Left lobe of liver (tissue), 2 donors: ENCODE measurements around the gene NAA40. TPM values are rescaled to one million over a fixed set of nuclear protein-coding genes. Genes with fewer than 3 reads are reported as not detected.

ENCODE experiments used
- ATAC-seq: fragments of 200-7000 bp; cut with Tn5 transposase; one replicate; pipeline ENCODE4 v1.9.1; 2020; ENCODE audit warnings: mild to moderate bottlenecking, moderate library complexity
- DNase-seq: peaks from one replicate; pipeline ENCODE4 v3.0.0-alpha.2; 2020; ENCODE audit warnings: low spot score
- total RNA-seq: library from RNA; stranded (reverse); gene quantifications from one replicate; pipeline ENCODE4 v1.2.1, GENCODE V29; 2021
- donor health status: DM: no; HTN: no; CAD: no; lungs with moderate emphysema.
- donor health status: DM: no; HTN: yes; CAD: no.

NAA40 gene
- total RNA-seq, 1 donor from 2014 or later: 4.2 TPM

DNA sequence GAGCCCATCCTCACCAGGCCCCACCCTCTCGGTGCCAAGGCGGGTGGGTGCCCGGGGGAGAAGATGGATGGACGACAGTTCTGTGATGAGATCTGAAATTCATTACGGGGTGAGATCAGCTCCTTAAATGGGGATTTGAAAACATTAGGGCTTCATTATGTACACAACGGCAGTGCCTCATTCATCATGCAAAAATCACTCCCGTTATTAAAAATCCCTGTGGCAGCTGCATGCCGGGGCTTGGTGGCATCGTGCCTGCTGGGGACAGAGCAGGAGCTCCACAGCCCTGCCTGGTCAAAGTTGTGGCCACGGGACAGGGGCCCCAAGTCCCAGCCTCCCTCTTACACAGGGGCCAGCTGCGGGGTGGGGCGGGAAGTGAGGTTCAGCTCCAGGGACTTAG lies 67.6 kb downstream of the NAA40 start:
- ATAC-seq: no peak
- no peak for DNase-seq

Other genes with a start within 250 kb of the NAA40 start
- 14.8 TPM for gene ZFTA, start 170.2 kb upstream of the NAA40 start, total RNA-seq
- gene SPINDOC, start 125.5 kb upstream of the NAA40 start, total RNA-seq: 3.4 TPM
- 13.0 TPM for gene MARK2, start 99.9 kb upstream of the NAA40 start, total RNA-seq
- gene RCOR2, start 21.8 kb upstream of the NAA40 start, total RNA-seq: 0.23 TPM
- gene COX8A, start 35.6 kb downstream of the NAA40 start, total RNA-seq: 182 TPM
- gene OTUB1, start 47.4 kb downstream of the NAA40 start, total RNA-seq: 22.8 TPM
- gene FLRT1, start 96.9 kb downstream of the NAA40 start, total RNA-seq: not detected
- 35.2 TPM for gene MACROD1, start 227.1 kb downstream of the NAA40 start, total RNA-seq
- 33.9 TPM for gene STIP1, start 247.2 kb downstream of the NAA40 start, total RNA-seq